HEK293 (cell line): Measurements from ENCODE around the gene STYK1.
A peak's percentile ranks its signal among the peaks of the same experiment; 100 is the strongest.

Experiments
- BCL11B ChIP-seq: fragments of 450-650 bp; formaldehyde crosslinking; IDR thresholded peaks from 2 replicates; pipeline ENCODE4 v1.5.1; 2016; ENCODE audit warnings: low read depth, missing biosample characterization, missing genetic modification characterization
- GLI4 ChIP-seq: fragments of 450-650 bp; formaldehyde crosslinking; IDR thresholded peaks from 2 replicates; pipeline ENCODE4 v1.5.1; 2016; ENCODE audit warnings: missing biosample characterization, missing genetic modification characterization
- HOXD13 ChIP-seq: sonication (generic); formaldehyde crosslinking; IDR thresholded peaks from 2 replicates; pipeline ENCODE4 v1.8.0; 2022; ENCODE audit warnings: missing genetic modification reagents, borderline replicate concordance
- KLF16 ChIP-seq: fragments of 450-650 bp; formaldehyde crosslinking; IDR thresholded peaks from 2 replicates; pipeline ENCODE4 v1.5.1; 2017; ENCODE audit warnings: missing biosample characterization, missing genetic modification characterization
- MYNN ChIP-seq: fragments of 450-650 bp; formaldehyde crosslinking; IDR thresholded peaks from 2 replicates; pipeline ENCODE4 v1.5.1; 2016; ENCODE audit warnings: missing biosample characterization, missing genetic modification characterization, borderline replicate concordance
- ZBTB21 ChIP-seq: fragments of 450-650 bp; formaldehyde crosslinking; IDR thresholded peaks from 2 replicates; pipeline ENCODE4 v1.5.1; 2017; ENCODE audit warnings: missing biosample characterization, missing genetic modification characterization
- ZEB2 ChIP-seq: fragments of 450-650 bp; formaldehyde crosslinking; IDR thresholded peaks from 2 replicates; pipeline ENCODE4 v1.5.1; 2016; ENCODE audit warnings: missing biosample characterization, missing genetic modification characterization
- ZIC2 ChIP-seq: fragments of 450-650 bp; formaldehyde crosslinking; IDR thresholded peaks from 2 replicates; pipeline ENCODE4 v1.5.1; 2016; ENCODE audit warnings: missing biosample characterization, missing genetic modification characterization
- ZNF112 ChIP-seq: fragments of 450-650 bp; formaldehyde crosslinking; IDR thresholded peaks from 2 replicates; pipeline ENCODE4 v1.5.0; 2017; ENCODE audit warnings: missing biosample characterization, missing genetic modification characterization
- ZNF133 ChIP-seq: fragments of 450-650 bp; formaldehyde crosslinking; IDR thresholded peaks from 2 replicates; pipeline ENCODE4 v1.5.1; 2016; ENCODE audit warnings: missing biosample characterization, missing genetic modification characterization
- ZNF214 ChIP-seq: fragments of 450-650 bp; formaldehyde crosslinking; IDR thresholded peaks from 2 replicates; pipeline ENCODE4 v1.5.1; 2017; ENCODE audit warnings: missing biosample characterization, mild to moderate bottlenecking, missing genetic modification characterization, borderline replicate concordance
- ZNF221 ChIP-seq: fragments of 450-650 bp; formaldehyde crosslinking; IDR thresholded peaks from 2 replicates; pipeline ENCODE4 v1.5.1; 2017; ENCODE audit warnings: missing biosample characterization, missing genetic modification characterization, borderline replicate concordance
- ZNF223 ChIP-seq: fragments of 450-650 bp; formaldehyde crosslinking; IDR thresholded peaks from 2 replicates; pipeline ENCODE4 v1.5.1; 2016; ENCODE audit warnings: missing biosample characterization, missing genetic modification characterization
- ZNF350 ChIP-seq: fragments of 450-650 bp; formaldehyde crosslinking; IDR thresholded peaks from 2 replicates; pipeline ENCODE4 v1.5.0; 2017; ENCODE audit warnings: missing biosample characterization, mild to moderate bottlenecking, missing genetic modification characterization
- ZNF544 ChIP-seq: fragments of 450-650 bp; formaldehyde crosslinking; IDR thresholded peaks from 2 replicates; pipeline ENCODE4 v1.5.0; 2017; ENCODE audit warnings: missing biosample characterization, missing genetic modification characterization
- ZNF548 ChIP-seq: fragments of 450-650 bp; formaldehyde crosslinking; IDR thresholded peaks from 2 replicates; pipeline ENCODE4 v1.5.1; 2016; ENCODE audit warnings: missing biosample characterization, missing genetic modification characterization
- ZNF596 ChIP-seq: fragments of 450-650 bp; IDR thresholded peaks from 2 replicates; pipeline ENCODE4 v1.5.0; 2018; ENCODE audit warnings: missing biosample characterization, mild to moderate bottlenecking, missing genetic modification characterization, moderate library complexity
- ZNF626 ChIP-seq: fragments of 450-650 bp; sonication (Bioruptor Pico); formaldehyde crosslinking; IDR thresholded peaks from 2 replicates; pipeline ENCODE4 v1.5.1; 2018; ENCODE audit warnings: missing biosample characterization, missing genetic modification characterization, inconsistent platforms
- ZNF660 ChIP-seq: fragments of 450-650 bp; IDR thresholded peaks from 2 replicates; pipeline ENCODE4 v1.5.1; 2018; ENCODE audit warnings: missing biosample characterization, mild to moderate bottlenecking, missing genetic modification characterization
- ZNF791 ChIP-seq: fragments of 450-650 bp; formaldehyde crosslinking; IDR thresholded peaks from 2 replicates; pipeline ENCODE4 v1.5.1; 2016; ENCODE audit warnings: missing biosample characterization, missing genetic modification characterization
- TF ChIP-seq, protein P1 (sequence below): fragments of 450-650 bp; formaldehyde crosslinking; IDR thresholded peaks from 2 replicates; pipeline ENCODE4 v1.5.1; 2016; ENCODE audit warnings: missing biosample characterization, missing genetic modification characterization
- TF ChIP-seq, protein P2 (sequence below): fragments of 450-650 bp; formaldehyde crosslinking; IDR thresholded peaks from 2 replicates; pipeline ENCODE4 v1.5.1; 2016; ENCODE audit warnings: missing biosample characterization, missing genetic modification characterization
- TF ChIP-seq, protein P3 (sequence below): fragments of 450-650 bp; formaldehyde crosslinking; IDR thresholded peaks from 2 replicates; pipeline ENCODE4 v1.5.1; 2017; ENCODE audit warnings: missing biosample characterization, missing genetic modification characterization
- TF ChIP-seq, protein P4 (sequence below): fragments of 450-650 bp; formaldehyde crosslinking; IDR thresholded peaks from 2 replicates; pipeline ENCODE4 v1.5.1; 2017; ENCODE audit warnings: missing biosample characterization, missing genetic modification characterization
- TF ChIP-seq, protein P5 (sequence below): fragments of 450-650 bp; formaldehyde crosslinking; IDR thresholded peaks from 2 replicates; pipeline ENCODE4 v1.5.1; 2016; ENCODE audit warnings: missing biosample characterization, missing genetic modification characterization, low read depth
- TF ChIP-seq, protein P6 (sequence below): fragments of 450-650 bp; formaldehyde crosslinking; IDR thresholded peaks from 2 replicates; pipeline ENCODE4 v1.5.1; 2016; ENCODE audit warnings: missing biosample characterization, missing genetic modification characterization, borderline replicate concordance
- TF ChIP-seq, protein P7 (sequence below): fragments of 450-650 bp; formaldehyde crosslinking; IDR thresholded peaks from 2 replicates; pipeline ENCODE4 v1.5.1; 2016; ENCODE audit warnings: missing biosample characterization, missing genetic modification characterization

Gene STYK1

DNA sequence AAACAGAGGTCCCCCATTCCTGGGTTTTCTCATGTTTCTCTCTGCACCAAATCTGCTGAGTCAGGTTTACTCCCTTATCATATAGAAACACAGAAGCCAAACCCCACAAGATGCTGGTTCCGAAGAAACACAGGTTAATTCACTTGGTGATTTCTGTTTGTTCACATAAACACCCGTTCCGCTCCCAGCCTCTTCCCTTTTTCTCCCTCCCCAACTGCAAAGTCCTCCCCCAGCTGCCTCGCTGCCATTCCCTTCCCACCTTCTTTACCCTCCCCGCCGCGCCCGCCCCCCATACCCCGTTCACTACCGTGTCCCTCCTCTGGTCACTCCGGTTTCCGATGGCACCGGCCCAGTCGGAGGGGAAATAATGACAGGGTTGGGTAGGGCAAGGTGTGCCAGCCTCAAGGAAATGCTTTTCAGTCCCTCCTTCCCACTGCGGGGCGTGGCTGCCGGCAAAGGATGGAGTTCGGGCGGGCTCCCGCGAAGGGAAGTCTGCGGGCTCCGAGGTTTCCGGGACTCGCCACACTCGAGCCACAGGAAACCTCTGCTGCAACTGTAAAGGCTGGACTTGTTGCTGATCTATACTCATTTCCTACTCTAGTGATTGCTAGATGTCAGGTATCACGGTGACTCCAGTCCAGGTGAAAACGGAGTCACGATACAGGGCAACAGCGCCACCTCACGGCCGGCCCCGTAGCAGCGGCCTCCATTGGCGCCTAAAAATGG lies at the start of gene STYK1 (continued):
- no peak for TF ChIP-seq HOXD13
- no peak for TF ChIP-seq ZNF214 (tag by site-specific recombination)
- no peak for TF ChIP-seq BCL11B (tag by site-specific recombination)
- TF ChIP-seq, protein P1, sequence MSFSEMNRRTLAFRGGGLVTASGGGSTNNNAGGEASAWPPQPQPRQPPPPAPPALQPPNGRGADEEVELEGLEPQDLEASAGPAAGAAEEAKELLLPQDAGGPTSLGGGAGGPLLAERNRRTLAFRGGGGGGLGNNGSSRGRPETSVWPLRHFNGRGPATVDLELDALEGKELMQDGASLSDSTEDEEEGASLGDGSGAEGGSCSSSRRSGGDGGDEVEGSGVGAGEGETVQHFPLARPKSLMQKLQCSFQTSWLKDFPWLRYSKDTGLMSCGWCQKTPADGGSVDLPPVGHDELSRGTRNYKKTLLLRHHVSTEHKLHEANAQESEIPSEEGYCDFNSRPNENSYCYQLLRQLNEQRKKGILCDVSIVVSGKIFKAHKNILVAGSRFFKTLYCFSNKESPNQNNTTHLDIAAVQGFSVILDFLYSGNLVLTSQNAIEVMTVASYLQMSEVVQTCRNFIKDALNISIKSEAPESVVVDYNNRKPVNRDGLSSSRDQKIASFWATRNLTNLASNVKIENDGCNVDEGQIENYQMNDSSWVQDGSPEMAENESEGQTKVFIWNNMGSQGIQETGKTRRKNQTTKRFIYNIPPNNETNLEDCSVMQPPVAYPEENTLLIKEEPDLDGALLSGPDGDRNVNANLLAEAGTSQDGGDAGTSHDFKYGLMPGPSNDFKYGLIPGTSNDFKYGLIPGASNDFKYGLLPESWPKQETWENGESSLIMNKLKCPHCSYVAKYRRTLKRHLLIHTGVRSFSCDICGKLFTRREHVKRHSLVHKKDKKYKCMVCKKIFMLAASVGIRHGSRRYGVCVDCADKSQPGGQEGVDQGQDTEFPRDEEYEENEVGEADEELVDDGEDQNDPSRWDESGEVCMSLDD (tag by site-specific recombination): no peak
- TF ChIP-seq MYNN: no peak
- TF ChIP-seq, protein P2, sequence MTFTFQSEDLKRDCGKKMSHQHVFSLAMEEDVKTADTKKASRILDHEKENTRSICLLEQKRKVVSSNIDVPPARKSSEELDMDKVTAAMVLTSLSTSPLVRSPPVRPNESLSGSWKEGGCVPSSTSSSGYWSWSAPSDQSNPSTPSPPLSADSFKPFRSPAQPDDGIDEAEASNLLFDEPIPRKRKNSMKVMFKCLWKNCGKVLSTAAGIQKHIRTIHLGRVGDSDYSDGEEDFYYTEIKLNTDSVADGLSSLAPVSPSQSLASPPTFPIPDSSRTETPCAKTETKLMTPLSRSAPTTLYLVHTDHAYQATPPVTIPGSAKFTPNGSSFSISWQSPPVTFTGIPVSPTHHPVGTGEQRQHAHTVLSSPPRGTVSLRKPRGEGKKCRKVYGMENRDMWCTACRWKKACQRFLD (tag by site-specific recombination): no peak
- TF ChIP-seq ZNF350 (tag by site-specific recombination): no peak
- TF ChIP-seq KLF16 (tag by site-specific recombination): 0 out of 2 replicates have a peak, but pooled peaks have one; percentile 46
- TF ChIP-seq ZEB2 (tag by site-specific recombination): peak; percentile 93
- no peak for TF ChIP-seq ZNF596 (tag by site-specific recombination)
- TF ChIP-seq ZNF548 (tag by site-specific recombination): no peak
- no peak for TF ChIP-seq ZNF626
- no peak for TF ChIP-seq ZIC2 (tag by site-specific recombination)
- no peak for TF ChIP-seq GLI4
- no peak for TF ChIP-seq ZNF791 (tag by site-specific recombination)
- TF ChIP-seq ZNF221 (tag by site-specific recombination): no peak
- TF ChIP-seq, protein P3, sequence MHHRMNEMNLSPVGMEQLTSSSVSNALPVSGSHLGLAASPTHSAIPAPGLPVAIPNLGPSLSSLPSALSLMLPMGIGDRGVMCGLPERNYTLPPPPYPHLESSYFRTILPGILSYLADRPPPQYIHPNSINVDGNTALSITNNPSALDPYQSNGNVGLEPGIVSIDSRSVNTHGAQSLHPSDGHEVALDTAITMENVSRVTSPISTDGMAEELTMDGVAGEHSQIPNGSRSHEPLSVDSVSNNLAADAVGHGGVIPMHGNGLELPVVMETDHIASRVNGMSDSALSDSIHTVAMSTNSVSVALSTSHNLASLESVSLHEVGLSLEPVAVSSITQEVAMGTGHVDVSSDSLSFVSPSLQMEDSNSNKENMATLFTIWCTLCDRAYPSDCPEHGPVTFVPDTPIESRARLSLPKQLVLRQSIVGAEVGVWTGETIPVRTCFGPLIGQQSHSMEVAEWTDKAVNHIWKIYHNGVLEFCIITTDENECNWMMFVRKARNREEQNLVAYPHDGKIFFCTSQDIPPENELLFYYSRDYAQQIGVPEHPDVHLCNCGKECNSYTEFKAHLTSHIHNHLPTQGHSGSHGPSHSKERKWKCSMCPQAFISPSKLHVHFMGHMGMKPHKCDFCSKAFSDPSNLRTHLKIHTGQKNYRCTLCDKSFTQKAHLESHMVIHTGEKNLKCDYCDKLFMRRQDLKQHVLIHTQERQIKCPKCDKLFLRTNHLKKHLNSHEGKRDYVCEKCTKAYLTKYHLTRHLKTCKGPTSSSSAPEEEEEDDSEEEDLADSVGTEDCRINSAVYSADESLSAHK (tag by site-specific recombination): no peak
- TF ChIP-seq ZNF660: peak; percentile 53; the same call in 1 of the 2 replicates
- TF ChIP-seq, protein P4, sequence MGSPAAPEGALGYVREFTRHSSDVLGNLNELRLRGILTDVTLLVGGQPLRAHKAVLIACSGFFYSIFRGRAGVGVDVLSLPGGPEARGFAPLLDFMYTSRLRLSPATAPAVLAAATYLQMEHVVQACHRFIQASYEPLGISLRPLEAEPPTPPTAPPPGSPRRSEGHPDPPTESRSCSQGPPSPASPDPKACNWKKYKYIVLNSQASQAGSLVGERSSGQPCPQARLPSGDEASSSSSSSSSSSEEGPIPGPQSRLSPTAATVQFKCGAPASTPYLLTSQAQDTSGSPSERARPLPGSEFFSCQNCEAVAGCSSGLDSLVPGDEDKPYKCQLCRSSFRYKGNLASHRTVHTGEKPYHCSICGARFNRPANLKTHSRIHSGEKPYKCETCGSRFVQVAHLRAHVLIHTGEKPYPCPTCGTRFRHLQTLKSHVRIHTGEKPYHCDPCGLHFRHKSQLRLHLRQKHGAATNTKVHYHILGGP: no peak
- TF ChIP-seq ZBTB21 (tag by site-specific recombination): no peak
- TF ChIP-seq, protein P5, sequence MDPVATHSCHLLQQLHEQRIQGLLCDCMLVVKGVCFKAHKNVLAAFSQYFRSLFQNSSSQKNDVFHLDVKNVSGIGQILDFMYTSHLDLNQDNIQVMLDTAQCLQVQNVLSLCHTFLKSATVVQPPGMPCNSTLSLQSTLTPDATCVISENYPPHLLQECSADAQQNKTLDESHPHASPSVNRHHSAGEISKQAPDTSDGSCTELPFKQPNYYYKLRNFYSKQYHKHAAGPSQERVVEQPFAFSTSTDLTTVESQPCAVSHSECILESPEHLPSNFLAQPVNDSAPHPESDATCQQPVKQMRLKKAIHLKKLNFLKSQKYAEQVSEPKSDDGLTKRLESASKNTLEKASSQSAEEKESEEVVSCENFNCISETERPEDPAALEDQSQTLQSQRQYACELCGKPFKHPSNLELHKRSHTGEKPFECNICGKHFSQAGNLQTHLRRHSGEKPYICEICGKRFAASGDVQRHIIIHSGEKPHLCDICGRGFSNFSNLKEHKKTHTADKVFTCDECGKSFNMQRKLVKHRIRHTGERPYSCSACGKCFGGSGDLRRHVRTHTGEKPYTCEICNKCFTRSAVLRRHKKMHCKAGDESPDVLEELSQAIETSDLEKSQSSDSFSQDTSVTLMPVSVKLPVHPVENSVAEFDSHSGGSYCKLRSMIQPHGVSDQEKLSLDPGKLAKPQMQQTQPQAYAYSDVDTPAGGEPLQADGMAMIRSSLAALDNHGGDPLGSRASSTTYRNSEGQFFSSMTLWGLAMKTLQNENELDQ (tag by site-specific recombination): no peak
- no peak for TF ChIP-seq ZNF223
- TF ChIP-seq, protein P6, sequence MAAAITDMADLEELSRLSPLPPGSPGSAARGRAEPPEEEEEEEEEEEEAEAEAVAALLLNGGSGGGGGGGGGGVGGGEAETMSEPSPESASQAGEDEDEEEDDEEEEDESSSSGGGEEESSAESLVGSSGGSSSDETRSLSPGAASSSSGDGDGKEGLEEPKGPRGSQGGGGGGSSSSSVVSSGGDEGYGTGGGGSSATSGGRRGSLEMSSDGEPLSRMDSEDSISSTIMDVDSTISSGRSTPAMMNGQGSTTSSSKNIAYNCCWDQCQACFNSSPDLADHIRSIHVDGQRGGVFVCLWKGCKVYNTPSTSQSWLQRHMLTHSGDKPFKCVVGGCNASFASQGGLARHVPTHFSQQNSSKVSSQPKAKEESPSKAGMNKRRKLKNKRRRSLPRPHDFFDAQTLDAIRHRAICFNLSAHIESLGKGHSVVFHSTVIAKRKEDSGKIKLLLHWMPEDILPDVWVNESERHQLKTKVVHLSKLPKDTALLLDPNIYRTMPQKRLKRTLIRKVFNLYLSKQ: no peak
- TF ChIP-seq, protein P7, sequence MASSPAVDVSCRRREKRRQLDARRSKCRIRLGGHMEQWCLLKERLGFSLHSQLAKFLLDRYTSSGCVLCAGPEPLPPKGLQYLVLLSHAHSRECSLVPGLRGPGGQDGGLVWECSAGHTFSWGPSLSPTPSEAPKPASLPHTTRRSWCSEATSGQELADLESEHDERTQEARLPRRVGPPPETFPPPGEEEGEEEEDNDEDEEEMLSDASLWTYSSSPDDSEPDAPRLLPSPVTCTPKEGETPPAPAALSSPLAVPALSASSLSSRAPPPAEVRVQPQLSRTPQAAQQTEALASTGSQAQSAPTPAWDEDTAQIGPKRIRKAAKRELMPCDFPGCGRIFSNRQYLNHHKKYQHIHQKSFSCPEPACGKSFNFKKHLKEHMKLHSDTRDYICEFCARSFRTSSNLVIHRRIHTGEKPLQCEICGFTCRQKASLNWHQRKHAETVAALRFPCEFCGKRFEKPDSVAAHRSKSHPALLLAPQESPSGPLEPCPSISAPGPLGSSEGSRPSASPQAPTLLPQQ (tag by site-specific recombination): no peak
- no peak for TF ChIP-seq ZNF133 (tag by site-specific recombination)
- no peak for TF ChIP-seq ZNF544
- no peak for TF ChIP-seq ZNF112 (tag by site-specific recombination)
